ENCODE data around the gene SUPT6H.
A peak's percentile ranks its signal among the peaks of the same experiment; 100 is the strongest.

Gene SUPT6H

DNA sequence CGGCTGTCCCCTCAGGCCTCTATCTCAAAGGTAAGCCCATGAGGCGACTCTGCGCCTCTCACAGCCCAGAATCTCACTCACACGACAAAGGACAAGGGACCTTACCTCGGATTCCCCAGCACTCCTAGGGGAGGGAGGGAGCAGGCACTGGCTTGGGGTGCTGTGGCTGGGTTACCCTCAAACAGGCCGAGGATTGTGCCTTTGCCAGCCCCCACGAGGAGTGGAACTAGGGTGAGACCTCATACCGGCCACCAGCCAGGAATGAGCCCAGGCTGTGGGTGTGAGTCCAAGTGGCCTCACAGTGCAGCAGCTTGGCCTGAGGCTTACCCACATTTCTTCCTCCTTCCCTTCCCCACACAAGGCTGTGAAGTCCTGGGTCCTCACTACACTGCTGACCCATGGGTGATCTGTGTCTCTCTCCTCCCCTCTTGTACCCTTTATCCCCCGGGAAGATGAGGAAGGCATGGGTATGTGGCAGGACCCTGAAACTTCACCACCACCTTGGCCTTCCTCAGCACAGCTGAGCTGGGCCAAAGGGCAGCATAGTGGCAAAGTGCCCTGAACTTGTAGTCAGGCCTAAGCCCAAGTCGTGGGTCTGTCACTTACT is 43.8 kb downstream of the SUPT6H start:
- Histone ChIP-seq H3K36me3 (ENCODE audit: control insufficient read depth, insufficient read depth, low read length) (peaks cover 29% of the 10 kb centered on the region), H3K9ac (ENCODE audit: low read length) (no peak overlapping the region), H3K27me3 (ENCODE audit: control insufficient read depth, insufficient read depth, low read length) (no peaks in the 10 kb centered on the region), H3K27ac (ENCODE audit: low read depth, low read length) (no peak overlapping the region), H3K4me3 (ENCODE audit: low read length) (no peak overlapping the region), H3K4me1 (ENCODE audit: control insufficient read depth, insufficient read depth, low read length) (no peaks in the 10 kb centered on the region)

DNA sequence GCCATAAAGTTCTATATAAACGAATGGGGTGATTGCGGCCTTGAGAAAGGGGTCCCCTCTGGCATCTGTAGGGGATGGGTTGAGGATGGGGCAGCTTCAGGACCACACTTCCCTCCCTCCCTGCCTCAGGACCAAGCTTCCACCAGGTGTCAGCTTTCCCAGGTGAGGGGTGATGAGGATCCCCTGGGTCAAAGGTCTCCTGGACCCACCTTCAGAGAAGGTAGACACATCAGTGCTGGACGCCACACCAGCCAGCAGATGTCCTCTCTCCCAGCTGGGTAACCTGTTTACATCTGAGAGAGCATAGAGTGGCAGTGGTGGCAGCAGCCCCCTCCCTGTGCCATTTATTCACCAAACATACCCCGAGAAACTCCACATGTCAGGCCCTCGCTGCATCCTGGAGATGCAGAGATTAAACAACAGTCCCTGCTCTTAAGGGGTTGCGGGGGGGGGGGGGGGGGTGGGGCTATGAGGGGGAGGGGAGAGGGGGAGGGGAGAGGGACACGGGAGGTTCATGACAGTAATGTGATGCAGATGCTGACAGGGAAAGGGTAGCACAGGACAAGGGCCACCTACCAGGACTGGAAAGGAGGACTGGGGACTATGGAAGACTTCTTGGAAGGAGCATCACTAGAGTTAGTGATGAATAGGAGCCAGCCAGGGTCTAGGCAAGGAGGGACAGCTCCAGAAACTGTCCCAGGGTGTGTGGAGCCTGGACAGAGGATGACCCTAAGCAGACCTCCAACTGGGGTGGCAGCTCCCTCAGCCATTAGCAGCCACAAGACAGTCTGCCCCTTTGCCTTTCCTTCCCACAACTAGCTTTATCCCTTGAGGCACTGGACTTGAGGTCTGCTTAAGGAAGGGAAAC is 44.7 kb downstream of the SUPT6H start:
- no peak overlapping the region for H3K4me3 ChIP-seq (ENCODE audit: low read length)
- H3K9ac ChIP-seq (ENCODE audit: low read length): no peak overlapping the region
- H3K36me3 ChIP-seq (ENCODE audit: control insufficient read depth, insufficient read depth, low read length): peaks cover 20% of the 10 kb centered on the region
- H3K27ac ChIP-seq (ENCODE audit: low read depth, low read length): no peak overlapping the region
- H3K27me3 ChIP-seq (ENCODE audit: control insufficient read depth, insufficient read depth, low read length): no peaks in the 10 kb centered on the region
- peaks cover 3% of the 10 kb centered on the region for H3K4me1 ChIP-seq (ENCODE audit: control insufficient read depth, insufficient read depth, low read length)

DNA sequence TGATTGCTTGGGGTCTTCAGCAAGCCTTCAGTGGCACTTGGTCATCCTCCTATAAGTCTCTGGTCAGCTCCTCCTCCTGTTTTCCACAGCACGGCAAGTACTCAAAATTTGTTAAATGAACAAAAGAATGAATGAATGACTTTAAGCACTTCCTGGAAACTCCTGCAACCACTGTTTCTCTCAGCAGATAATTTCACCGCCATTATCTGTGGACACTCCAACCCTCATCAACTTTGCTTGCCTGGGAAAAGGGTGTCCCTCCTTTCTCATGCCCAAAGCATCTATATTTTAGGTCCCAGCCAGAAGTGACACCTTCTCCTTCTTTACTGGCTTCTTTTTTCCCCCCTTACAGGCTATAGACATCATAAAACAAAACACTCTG is 45.3 kb downstream of the SUPT6H start:
- Histone ChIP-seq H3K9ac (ENCODE audit: low read length) (no peak overlapping the region), H3K4me3 (ENCODE audit: low read length) (no peak overlapping the region), H3K27ac (ENCODE audit: low read depth, low read length) (no peak overlapping the region), H3K4me1 (ENCODE audit: control insufficient read depth, insufficient read depth, low read length) (peaks cover 5% of the 10 kb centered on the region), H3K36me3 (ENCODE audit: control insufficient read depth, insufficient read depth, low read length) (peaks cover 15% of the 10 kb centered on the region), H3K27me3 (ENCODE audit: control insufficient read depth, insufficient read depth, low read length) (no peaks in the 10 kb centered on the region)

DNA sequence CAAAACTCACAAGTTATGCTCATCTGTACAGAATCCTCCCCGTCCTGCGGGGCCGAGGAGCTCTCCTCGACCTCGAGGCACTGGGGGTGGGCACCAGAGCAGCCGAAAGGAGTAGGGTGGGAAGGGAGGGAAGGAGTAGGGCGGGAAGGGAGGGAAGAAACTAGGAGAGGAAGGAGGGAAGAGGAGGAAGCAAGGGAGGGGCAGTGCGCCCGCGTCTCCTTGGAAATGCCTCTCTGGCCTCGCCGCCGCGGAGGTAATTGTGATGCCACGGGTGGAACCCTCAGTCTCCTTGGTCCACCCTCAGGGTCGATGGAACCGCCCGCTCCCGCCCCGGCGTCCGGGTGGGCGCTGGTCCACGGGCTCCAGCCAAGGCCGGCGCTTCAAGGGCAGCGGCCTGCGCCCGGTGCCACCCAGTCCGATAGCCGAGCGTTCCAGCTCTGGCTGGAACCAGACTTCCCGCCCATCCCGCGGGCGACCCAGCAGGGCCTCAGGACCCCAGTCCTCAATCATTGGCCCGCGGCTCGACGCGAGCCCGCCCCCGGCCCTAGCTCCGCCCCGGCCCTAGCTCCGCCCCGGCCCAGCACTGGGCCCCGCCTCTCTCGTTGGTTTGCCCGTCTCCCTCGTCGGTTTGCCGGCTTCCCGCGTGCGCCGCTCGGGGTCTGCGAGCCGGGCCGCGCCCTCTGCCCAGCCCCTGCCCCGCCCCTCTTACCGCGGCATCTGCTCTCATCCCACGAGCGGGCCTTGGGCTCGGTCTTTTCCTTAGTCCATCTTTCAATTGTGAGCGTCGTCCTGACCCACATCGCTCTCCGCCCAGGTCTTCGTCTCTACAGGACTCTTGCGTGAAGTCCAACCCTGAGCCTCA is 49.1 kb downstream of the SUPT6H start:
- Histone ChIP-seq H3K27ac (ENCODE audit: low read depth, low read length) (peak overlapping the region; percentile 85), H3K4me1 (ENCODE audit: control insufficient read depth, insufficient read depth, low read length) (peaks cover 5% of the 10 kb centered on the region), H3K27me3 (ENCODE audit: control insufficient read depth, insufficient read depth, low read length) (no peaks in the 10 kb centered on the region), H3K9ac (ENCODE audit: low read length) (peak overlapping the region; percentile 76), H3K36me3 (ENCODE audit: control insufficient read depth, insufficient read depth, low read length) (peaks cover 9% of the 10 kb centered on the region), H3K4me3 (ENCODE audit: low read length) (peak overlapping the region; percentile 78)

DNA sequence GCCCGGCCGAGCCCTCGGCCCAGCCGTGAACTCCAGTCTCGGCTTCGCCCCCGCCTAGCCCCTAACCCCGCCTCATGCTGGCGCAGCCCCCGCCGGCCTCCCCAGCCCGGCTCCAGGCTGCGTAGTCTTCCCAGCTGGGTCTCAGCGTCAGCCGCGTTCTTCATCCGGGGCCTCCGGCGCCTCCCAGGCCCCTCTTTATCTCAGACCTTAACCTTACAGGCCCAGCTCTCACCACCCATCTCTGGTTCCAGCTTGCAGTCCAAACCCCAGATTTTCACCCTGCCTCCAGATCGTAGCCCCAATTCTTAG is 49.7 kb downstream of the SUPT6H start, which contains the start of gene PROCA1:
TSS of gene PROCA1 (minus strand) at position 166 of the 309 bp plus-strand sequence. CDS start 228 bp downstream, outside the sequence.
- Histone ChIP-seq H3K27ac (ENCODE audit: low read depth, low read length) (peak within 1 kb of the TSS; percentile 85), H3K4me1 (ENCODE audit: control insufficient read depth, insufficient read depth, low read length) (peaks cover 5% of the 10 kb centered on the region), H3K27me3 (ENCODE audit: control insufficient read depth, insufficient read depth, low read length) (no peaks in the 10 kb centered on the region), H3K9ac (ENCODE audit: low read length) (peak within 1 kb of the TSS; percentile 76), H3K36me3 (ENCODE audit: control insufficient read depth, insufficient read depth, low read length) (peaks cover 9% of the 10 kb centered on the region), H3K4me3 (ENCODE audit: low read length) (peak within 1 kb of the TSS; percentile 78)

DNA sequence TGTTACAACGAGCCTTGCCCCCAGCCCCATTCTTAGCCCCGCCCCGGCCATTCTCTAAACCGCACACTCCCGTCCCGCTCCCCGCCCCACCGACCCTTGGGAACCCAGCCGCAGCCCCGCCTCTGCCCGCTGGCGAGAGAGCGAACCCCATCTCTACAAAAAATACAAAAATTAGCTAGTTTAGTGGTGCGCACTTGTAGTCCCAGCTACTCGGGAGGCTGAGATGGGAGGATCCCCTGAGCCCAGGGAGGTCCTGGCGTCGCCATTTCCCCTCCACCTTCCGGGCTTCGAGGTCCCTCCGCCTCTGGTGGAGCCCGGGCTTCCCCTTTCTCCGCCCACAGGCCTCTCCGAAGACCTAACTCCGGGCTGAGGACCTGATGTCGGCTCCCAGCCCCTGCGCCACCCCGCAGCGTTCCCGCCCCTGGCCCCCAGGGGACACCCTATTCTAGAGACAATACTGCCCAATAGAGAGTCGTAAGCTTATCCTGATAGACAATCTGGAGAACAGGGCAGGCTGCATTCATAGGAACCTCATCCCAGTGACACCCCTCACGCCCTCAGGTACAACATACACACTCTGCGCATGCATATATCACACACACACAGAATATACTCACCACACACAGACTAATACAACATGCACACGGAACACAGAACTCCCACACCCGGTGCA is 50.2 kb downstream of the SUPT6H start:
- peaks cover 9% of the 10 kb centered on the region for H3K36me3 ChIP-seq (ENCODE audit: control insufficient read depth, insufficient read depth, low read length)
- peak overlapping the region; percentile 76 for H3K9ac ChIP-seq (ENCODE audit: low read length)
- peak overlapping the region; percentile 85 for H3K27ac ChIP-seq (ENCODE audit: low read depth, low read length)
- H3K4me3 ChIP-seq (ENCODE audit: low read length): peak overlapping the region; percentile 78
- no peaks in the 10 kb centered on the region for H3K27me3 ChIP-seq (ENCODE audit: control insufficient read depth, insufficient read depth, low read length)
- H3K4me1 ChIP-seq (ENCODE audit: control insufficient read depth, insufficient read depth, low read length): peaks cover 5% of the 10 kb centered on the region

DNA sequence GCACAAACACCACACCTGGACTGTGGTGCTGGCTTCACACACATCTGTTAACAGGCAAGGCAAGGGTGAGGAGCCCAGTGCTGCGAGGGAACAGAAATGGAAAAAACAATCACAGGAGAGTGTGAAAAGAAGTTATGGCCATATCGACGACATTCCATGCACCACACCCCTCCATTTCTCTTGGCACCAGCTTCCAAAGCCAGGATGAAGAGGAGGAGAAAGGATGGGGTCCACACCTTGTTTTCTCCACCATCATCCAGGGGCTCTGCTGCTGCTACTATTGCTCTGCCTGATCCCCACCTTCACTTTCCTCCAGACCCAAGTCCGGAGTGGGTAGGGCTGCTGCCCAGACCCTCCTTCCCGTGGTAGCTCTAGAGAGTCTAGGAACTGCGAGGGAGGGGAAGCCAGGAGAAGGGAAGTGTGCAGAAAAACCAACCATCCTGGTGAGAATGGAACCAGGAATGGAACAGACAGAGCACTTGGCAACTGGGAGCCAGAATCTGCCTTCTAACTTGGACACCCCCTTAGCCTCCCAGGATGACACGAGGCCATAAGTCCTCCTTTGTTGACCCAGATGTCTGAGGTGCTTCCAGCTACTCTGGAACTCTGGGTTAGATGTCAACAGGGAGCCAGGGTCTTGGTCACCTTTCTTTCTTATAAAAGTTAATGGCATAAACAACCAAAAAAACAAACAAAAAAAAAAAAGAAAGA is 50.9 kb downstream of the SUPT6H start:
- no peak overlapping the region for H3K9ac ChIP-seq (ENCODE audit: low read length)
- no peak overlapping the region for H3K27ac ChIP-seq (ENCODE audit: low read depth, low read length)
- H3K36me3 ChIP-seq (ENCODE audit: control insufficient read depth, insufficient read depth, low read length): peaks cover 9% of the 10 kb centered on the region
- no peak overlapping the region for H3K4me3 ChIP-seq (ENCODE audit: low read length)
- H3K27me3 ChIP-seq (ENCODE audit: control insufficient read depth, insufficient read depth, low read length): no peaks in the 10 kb centered on the region
- peaks cover 5% of the 10 kb centered on the region for H3K4me1 ChIP-seq (ENCODE audit: control insufficient read depth, insufficient read depth, low read length)

DNA sequence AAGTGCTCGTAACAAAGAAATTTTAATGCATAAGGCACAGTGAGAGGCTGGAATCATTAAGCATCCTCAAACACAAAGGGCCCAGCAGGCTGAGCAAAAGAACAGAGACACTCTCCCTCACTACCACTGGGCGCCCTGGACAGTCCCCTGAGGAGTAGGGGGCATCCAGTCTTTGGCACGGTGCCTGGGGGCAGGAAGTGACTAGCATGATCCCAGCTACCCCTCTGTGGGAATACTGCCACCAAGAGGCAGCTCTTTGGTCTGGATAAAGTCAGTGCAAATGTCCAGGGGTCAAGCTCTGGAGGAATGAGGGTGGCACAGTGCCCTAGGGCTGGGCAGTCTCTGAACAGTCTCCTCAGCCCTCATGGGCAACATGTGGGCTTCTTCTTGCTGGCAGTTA is 52.3 kb downstream of the SUPT6H start:
- Histone ChIP-seq H3K36me3 (ENCODE audit: control insufficient read depth, insufficient read depth, low read length) (peaks cover 9% of the 10 kb centered on the region), H3K4me1 (ENCODE audit: control insufficient read depth, insufficient read depth, low read length) (peaks cover 14% of the 10 kb centered on the region), H3K9ac (ENCODE audit: low read length) (no peak overlapping the region), H3K27me3 (ENCODE audit: control insufficient read depth, insufficient read depth, low read length) (no peaks in the 10 kb centered on the region), H3K27ac (ENCODE audit: low read depth, low read length) (no peak overlapping the region), H3K4me3 (ENCODE audit: low read length) (no peak overlapping the region)

DNA sequence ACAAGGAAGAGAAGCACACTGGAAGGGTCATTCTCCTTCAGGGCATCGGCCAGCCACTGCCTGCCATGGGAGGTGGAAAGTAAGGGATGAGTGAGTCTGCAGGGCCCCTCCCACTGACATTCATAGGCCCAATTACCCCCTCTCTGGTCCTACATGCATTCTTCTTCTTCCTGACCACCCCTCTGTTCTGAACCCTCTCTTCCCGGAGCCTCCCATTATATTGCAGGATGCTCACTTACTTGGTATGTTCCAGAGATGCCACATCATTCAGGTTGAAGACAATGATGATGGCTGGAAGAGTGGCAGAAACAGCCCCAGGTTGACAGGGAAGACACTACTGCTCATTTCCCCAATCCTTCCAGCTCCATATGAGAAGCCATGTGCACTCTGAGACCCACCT is 53.2 kb downstream of the SUPT6H start:
- Histone ChIP-seq H3K27ac (ENCODE audit: low read depth, low read length) (no peak overlapping the region), H3K9ac (ENCODE audit: low read length) (no peak overlapping the region), H3K36me3 (ENCODE audit: control insufficient read depth, insufficient read depth, low read length) (peaks cover 9% of the 10 kb centered on the region), H3K27me3 (ENCODE audit: control insufficient read depth, insufficient read depth, low read length) (no peaks in the 10 kb centered on the region), H3K4me1 (ENCODE audit: control insufficient read depth, insufficient read depth, low read length) (peaks cover 15% of the 10 kb centered on the region), H3K4me3 (ENCODE audit: low read length) (no peak overlapping the region)

DNA sequence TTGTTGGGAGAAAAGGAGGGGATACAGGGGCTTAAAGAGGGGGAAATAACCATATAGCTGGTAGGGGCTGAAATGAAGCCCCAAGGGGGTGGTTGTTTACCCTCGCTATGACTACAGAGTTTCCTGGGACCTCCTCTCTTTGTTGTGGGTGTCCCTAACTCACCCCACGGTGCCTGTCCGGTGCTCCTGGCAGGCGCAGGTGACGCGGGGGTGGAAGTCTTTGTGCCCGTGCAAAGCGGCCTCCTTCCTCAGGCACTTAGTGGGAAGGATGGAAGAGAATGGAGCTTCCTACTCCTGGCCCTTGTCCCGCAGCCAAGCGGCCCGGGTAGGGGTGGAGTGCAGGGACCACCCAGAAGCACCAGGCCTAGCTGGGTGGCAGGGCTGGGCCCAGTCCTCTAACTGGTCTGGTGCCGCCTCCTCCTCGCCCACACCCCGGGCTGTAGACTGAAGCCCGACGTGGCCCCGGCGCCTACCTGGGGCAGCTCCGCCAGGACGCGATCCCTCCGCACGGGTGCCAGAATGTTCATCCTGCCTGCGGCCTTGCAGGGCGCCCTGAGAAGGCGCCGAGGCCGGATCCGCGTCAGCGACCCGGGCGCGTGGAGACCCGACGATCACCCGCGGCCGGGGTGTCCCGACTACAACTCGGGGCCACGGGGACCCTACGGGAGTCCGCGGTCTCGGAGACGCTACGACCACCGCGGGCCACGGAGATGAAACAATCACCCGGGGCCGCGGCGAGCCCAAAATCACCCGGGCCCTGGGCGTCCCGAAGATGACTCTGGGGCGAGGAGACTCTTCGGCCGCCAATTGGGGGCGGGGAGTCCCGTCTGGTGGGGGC is 55.0 kb downstream of the SUPT6H start:
- peaks cover 25% of the 10 kb centered on the region for H3K4me1 ChIP-seq (ENCODE audit: control insufficient read depth, insufficient read depth, low read length)
- peak overlapping the region; percentile 35 for H3K9ac ChIP-seq (ENCODE audit: low read length)
- peak overlapping the region; percentile 71 for H3K4me3 ChIP-seq (ENCODE audit: low read length)
- peaks cover 9% of the 10 kb centered on the region for H3K36me3 ChIP-seq (ENCODE audit: control insufficient read depth, insufficient read depth, low read length)
- no peaks in the 10 kb centered on the region for H3K27me3 ChIP-seq (ENCODE audit: control insufficient read depth, insufficient read depth, low read length)
- H3K27ac ChIP-seq (ENCODE audit: low read depth, low read length): peak overlapping the region; percentile 90
